SU-DHL-6 (cell line): ENCODE measurements around the gene IL1RL1.

Experiments
- EZH2phosphoT487 ChIP-seq: fragments of 200-600 bp; sonication (generic), shearing (Covaris generic); conservative IDR thresholded peaks from 2 replicates; pipeline ENCODE4 v1.6.1; 2018; ENCODE audit warnings: mild to moderate bottlenecking, antibody characterized with exemption, low read length, moderate library complexity, mixed read lengths
- TF ChIP-seq, protein P1 (sequence below): fragments of 200-600 bp; sonication (generic); IDR thresholded peaks from one replicate; pipeline ENCODE4 v1.5.1; 2017; ENCODE audit warnings: antibody characterized with exemption, mild to moderate bottlenecking, low read length, moderate library complexity; ENCODE audit not compliant: insufficient read depth, poor library complexity, severe bottlenecking

DNA sequence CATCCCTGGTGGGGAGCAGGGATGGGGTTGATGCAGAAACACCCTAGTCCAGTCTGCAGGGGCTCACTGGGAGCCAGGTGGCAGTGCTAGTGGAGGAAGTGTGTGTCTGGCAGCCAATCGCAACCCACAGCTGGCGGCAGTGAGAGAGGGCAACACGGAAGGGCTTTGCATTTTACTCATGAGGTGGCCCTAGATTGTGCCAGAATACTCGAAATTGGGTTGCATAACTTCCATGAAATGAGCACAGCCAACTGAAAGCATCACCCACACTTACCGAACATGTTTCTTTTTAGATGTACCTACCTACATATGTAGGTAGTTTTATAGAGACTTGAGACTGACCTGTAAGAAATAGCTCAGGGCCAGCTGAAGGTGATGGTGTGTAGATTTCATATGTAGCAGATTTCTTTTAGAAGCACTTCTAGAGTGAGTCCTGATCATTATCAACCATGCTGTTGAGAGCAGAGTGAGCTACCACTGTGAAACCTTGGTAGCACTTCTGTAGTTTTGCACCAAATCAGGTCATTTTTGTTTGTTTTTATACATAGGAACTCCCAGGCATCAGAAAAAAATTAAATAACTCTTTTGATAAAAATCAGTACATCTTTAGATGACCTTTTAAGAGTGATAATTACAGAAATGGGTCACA lies 57.2 kb downstream of the IL1RL1 start:
- TF ChIP-seq, protein P1, sequence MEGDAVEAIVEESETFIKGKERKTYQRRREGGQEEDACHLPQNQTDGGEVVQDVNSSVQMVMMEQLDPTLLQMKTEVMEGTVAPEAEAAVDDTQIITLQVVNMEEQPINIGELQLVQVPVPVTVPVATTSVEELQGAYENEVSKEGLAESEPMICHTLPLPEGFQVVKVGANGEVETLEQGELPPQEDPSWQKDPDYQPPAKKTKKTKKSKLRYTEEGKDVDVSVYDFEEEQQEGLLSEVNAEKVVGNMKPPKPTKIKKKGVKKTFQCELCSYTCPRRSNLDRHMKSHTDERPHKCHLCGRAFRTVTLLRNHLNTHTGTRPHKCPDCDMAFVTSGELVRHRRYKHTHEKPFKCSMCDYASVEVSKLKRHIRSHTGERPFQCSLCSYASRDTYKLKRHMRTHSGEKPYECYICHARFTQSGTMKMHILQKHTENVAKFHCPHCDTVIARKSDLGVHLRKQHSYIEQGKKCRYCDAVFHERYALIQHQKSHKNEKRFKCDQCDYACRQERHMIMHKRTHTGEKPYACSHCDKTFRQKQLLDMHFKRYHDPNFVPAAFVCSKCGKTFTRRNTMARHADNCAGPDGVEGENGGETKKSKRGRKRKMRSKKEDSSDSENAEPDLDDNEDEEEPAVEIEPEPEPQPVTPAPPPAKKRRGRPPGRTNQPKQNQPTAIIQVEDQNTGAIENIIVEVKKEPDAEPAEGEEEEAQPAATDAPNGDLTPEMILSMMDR, result no peak
- no peak for TF ChIP-seq EZH2phosphoT487
